Thoracic aorta (tissue), 2 donors: Measurements from ENCODE around the gene CRYBG2. TPM values are rescaled to one million over a fixed set of nuclear protein-coding genes. Genes with fewer than 3 reads are reported as not detected.

ENCODE experiments used
- ATAC-seq: fragments of 150-250 bp; one replicate; pipeline ENCODE4 v1.8.0; 2017; ENCODE audit warnings: low read depth; ENCODE audit not compliant: insufficient number of reproducible peaks, low FRiP score
- DNase-seq: peaks from one replicate; pipeline ENCODE4 v3.0.0-alpha.2; 2020; ENCODE audit warnings: low spot score
- H3K27ac ChIP-seq, 2 donors: fragments of 200-600 bp; sonication (generic); 1 replicate in 1 of 2; 2 replicates in 1 of 2; pipeline ENCODE4 v1.5.1; 2016; ENCODE audit warnings: mild to moderate bottlenecking in 2 of 2, moderate library complexity in 2 of 2
- H3K27me3 ChIP-seq: fragments of 200-600 bp; sonication (generic); replicated peaks from 2 replicates; pipeline ENCODE4 v1.6.0; 2016; ENCODE audit warnings: mild to moderate bottlenecking; ENCODE audit not compliant: insufficient read depth
- H3K36me3 ChIP-seq: fragments of 200-600 bp; sonication (generic); one replicate; pipeline ENCODE4 v1.5.1; 2016
- H3K4me1 ChIP-seq, 2 donors: fragments of 200-600 bp; sonication (generic); 1 replicate in 1 of 2; 2 replicates in 1 of 2; pipeline versions ENCODE4 v1.5.1 to v1.6.0; 2016; ENCODE audit warnings: low read depth in 2 of 2, mild to moderate bottlenecking in 1 of 2; ENCODE audit not compliant: control insufficient read depth in 1 of 2
- H3K4me3 ChIP-seq: fragments of 200-600 bp; sonication (generic); 2 replicates; pipeline ENCODE4 v1.5.1; 2016; ENCODE audit warnings: mild to moderate bottlenecking
- H3K9me3 ChIP-seq: fragments of 200-600 bp; sonication (generic); 2 replicates; pipeline ENCODE4 v1.5.1; 2016
- total RNA-seq, 2 donors: library from RNA; depleted of rRNA; stranded (reverse); fragments of >200 nt; gene quantifications; one replicate each; pipeline versions ENCODE4 v1.1.0 to v1.2.3, GENCODE V29; 2016
- TF ChIP-seq, protein P1 (sequence below): fragments of 200-600 bp; sonication (generic); IDR thresholded peaks from one replicate; pipeline ENCODE4 v1.5.1; 2019; ENCODE audit warnings: antibody characterized with exemption

Gene CRYBG2
- total RNA-seq, 2 donors from 2014 or later = not detected

DNA sequence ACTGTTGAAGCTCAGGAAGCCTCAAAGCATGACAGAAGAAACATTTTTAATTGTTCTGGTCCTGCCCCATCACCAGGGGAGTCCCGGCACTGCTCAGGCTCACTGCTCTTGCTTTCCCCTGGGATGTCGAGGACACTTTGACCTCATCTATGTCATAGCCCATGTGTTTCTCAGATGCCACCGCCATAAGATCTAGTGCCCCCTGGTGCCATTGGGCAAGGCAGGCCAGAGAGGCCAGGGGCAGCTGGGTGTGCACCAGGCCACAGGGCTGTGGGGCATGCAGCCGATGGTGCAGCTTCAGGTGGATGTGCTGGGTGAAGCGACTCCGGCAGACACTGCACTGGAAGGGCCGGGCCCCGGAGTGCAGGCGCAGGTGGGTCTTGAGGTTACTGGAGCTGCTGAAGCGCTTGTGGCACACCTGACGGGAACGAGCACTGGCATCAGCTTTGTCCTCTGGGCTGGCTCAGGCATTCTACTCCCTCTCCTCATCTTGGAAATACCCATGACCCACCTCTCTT is 7.7 kb upstream of the CRYBG2 start:
- H3K27me3 ChIP-seq = peaks cover 17% of the 10 kb centered on the region
- H3K36me3 ChIP-seq = no peaks in the 10 kb centered on the region

DNA sequence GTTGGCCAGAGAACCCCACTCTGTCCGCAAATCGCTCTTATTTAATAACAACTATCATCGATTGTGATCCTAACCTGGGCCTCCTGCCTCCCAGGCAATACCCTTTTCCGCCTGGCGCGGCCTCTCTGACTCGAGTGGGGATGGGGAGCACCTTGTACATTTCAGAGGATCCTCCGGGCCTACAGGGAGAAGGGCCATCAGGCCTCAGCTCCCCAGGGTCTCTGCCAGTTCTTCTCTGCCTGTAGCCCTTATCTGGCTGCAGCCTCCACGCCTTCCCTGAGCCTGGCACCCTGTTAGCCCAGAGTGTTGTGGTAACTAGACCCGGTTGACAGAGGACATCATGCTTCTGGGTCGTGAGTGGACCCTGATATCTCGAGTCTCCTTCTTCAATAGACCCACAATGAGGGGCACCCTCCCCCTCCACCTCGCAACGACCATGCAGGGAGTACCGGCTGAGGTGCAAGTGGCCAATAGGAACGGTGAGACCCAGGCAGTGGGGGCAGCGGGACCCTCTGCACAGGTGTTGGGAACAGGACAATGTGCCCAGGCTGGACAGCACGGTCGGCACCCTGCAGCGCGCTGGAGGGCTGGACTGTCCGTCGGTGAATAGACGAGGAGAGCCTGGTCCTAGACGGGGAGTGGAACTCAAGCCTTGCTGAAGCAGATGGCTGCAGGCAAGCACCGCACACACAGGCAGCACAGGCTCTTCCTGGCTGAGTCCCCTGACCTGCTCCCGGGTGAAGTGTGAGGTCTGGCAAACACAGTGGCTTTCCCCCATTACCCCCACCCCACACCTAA is 7.1 kb upstream of the CRYBG2 start:
- H3K4me1 ChIP-seq = peaks cover 0 to 8% of the 10 kb centered on the region in 2 donors
- no peak overlapping the region for H3K27ac ChIP-seq
- H3K36me3 ChIP-seq = no peaks in the 10 kb centered on the region
- no peaks in the 10 kb centered on the region for H3K9me3 ChIP-seq
- H3K4me3 ChIP-seq = peak overlapping the region; percentile 56
- peak; percentile 14 for ATAC-seq
- H3K27me3 ChIP-seq = peaks cover 17% of the 10 kb centered on the region
- TF ChIP-seq, protein P1, sequence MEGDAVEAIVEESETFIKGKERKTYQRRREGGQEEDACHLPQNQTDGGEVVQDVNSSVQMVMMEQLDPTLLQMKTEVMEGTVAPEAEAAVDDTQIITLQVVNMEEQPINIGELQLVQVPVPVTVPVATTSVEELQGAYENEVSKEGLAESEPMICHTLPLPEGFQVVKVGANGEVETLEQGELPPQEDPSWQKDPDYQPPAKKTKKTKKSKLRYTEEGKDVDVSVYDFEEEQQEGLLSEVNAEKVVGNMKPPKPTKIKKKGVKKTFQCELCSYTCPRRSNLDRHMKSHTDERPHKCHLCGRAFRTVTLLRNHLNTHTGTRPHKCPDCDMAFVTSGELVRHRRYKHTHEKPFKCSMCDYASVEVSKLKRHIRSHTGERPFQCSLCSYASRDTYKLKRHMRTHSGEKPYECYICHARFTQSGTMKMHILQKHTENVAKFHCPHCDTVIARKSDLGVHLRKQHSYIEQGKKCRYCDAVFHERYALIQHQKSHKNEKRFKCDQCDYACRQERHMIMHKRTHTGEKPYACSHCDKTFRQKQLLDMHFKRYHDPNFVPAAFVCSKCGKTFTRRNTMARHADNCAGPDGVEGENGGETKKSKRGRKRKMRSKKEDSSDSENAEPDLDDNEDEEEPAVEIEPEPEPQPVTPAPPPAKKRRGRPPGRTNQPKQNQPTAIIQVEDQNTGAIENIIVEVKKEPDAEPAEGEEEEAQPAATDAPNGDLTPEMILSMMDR = no peak
- no peak for DNase-seq

More for the DNA sequence above, 7.7 kb upstream of the CRYBG2 start:
- Histone ChIP-seq H3K9me3 (no peaks in the 10 kb centered on the region), H3K27ac (no peak overlapping the region), H3K4me1 (peaks cover 0 to 8% of the 10 kb centered on the region in 2 donors), H3K4me3 (no peak overlapping the region)
- no peak for ATAC-seq
- DNase-seq = no peak
- TF ChIP-seq, protein P1 = no peak

DNA sequence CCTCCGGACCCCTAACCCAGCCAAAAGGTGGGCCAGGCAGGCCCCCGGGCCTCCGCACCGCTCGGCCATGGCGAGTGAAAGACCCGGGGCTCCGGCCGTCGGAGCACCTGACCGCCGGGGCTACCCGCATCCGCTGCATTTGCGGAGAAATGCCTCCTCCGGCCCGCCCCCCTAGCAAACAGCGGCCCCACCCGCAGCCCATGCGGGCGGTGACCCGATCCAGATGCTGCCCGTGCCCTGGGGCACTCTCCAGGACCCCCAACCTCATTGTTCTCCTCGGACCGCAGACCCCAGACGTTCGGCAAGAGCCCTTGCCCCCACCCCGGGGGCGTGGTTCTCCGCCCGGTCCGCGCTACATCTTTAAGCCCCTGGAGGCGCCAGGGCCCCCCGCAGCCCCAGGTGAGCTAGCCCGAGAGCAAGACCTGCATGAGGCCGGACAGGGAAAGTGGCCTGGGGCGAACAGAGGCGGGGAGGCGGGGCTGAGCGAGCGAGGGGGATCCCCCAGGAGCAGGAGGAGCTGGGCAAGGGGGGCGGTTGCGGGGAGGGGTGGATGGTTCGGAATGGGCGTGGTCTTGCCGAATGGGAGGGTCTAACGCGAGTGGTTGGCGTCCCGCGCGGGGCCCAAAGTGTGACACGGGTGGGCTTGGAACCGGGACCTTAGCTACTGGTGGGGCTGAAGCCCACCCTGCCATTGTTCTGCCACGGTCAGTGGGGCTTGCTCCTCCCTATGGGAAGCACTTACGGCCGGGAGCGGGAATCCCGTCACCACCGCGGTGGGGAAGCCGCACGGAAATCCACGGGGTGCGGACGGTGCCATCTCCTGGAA is 6.3 kb upstream of the CRYBG2 start:
- DNase-seq (no peak), ATAC-seq (no peak)
- peaks cover 17% of the 10 kb centered on the region for H3K27me3 ChIP-seq
- TF ChIP-seq, protein P1 = no peak
- H3K9me3 ChIP-seq = no peaks in the 10 kb centered on the region
- peaks cover 0 to 8% of the 10 kb centered on the region in 2 donors for H3K4me1 ChIP-seq
- no peak overlapping the region for H3K27ac ChIP-seq
- H3K4me3 ChIP-seq = peak overlapping the region; percentile 56
- H3K36me3 ChIP-seq = no peaks in the 10 kb centered on the region

DNA sequence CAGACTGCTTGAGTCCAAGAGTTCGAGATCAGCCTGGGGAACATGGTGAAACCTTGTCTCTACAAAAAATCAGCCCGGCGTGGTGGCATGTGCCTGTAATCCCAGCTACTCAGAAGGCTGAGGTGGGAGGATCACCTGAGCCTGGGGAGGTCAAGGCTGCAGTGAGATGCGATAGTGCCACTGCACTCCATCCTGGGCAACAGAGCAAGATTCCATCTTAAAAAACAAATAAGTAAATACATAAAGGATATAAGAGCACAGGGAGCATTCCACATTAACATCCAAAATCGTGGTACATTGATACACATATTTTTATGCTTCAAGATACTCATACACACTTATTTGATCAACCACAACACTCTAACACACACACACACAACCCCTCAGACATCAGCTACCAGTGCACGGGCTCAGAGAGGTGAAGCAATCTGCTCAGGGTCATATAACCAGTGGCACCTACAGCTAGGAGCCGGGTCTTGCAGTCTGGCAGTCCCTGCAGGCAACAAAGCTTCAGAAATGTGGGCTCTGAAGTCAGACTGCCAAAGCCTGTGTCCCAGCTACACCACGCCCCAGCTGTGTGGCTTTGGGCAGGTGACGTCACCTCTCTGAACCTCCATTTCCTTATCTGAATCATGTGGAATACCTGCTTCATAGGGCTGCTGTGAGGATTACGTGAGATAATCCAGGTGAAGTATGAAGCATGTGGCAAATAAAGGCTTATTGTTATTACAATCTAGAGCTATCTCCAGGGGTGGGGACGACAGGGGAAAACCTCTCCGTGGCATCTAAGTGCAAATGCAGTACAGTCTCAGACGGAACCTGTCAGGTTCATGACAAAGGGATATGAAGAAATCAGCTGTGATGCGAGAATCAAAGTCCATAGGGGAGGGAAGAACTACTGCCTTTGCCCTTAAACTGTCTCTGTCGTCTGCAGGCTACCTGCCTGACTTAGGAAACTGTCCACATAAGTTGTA is 4.8 kb upstream of the CRYBG2 start:
- no peak overlapping the region for H3K4me3 ChIP-seq
- no peak overlapping the region for H3K27ac ChIP-seq
- H3K9me3 ChIP-seq = no peaks in the 10 kb centered on the region
- no peak for ATAC-seq
- DNase-seq = no peak
- no peaks in the 10 kb centered on the region for H3K36me3 ChIP-seq
- H3K4me1 ChIP-seq = peaks cover 0 to 8% of the 10 kb centered on the region in 2 donors
- TF ChIP-seq, protein P1 = no peak
- H3K27me3 ChIP-seq = peaks cover 17% of the 10 kb centered on the region
